22Rv1 (cell line): Measurements from ENCODE around the gene BIRC6.

Source experiments
- ZFX ChIP-seq: fragments of 450-650 bp; IDR thresholded peaks from 2 replicates; pipeline ENCODE4 v1.6.1; 2017; ENCODE audit warnings: antibody characterized with exemption, borderline replicate concordance
- TF ChIP-seq, protein P1 (sequence below): fragments of 450-650 bp; IDR thresholded peaks from 2 replicates; pipeline ENCODE4 v1.5.1; 2017; ENCODE audit warnings: mild to moderate bottlenecking

DNA sequence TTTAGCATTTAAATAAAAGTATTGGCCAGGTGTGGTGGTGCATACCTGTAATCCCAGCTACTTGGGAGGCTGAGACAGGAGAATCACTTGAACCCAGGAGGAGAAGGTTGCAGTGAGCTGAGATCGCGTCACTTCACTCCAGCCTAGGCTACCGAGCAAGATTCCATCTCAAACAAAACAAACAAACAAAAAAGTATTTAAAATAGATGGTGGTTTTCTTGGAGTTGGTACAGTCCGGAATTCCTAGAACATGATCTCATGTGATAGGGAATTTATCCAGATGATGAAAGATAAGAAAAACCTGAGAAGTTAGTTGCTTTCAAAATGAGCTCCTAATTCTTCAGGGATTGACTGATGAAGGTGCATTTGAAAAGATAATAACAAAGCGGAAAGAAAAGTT, 62.0 kb downstream of the BIRC6 start:
- TF ChIP-seq, protein P1, sequence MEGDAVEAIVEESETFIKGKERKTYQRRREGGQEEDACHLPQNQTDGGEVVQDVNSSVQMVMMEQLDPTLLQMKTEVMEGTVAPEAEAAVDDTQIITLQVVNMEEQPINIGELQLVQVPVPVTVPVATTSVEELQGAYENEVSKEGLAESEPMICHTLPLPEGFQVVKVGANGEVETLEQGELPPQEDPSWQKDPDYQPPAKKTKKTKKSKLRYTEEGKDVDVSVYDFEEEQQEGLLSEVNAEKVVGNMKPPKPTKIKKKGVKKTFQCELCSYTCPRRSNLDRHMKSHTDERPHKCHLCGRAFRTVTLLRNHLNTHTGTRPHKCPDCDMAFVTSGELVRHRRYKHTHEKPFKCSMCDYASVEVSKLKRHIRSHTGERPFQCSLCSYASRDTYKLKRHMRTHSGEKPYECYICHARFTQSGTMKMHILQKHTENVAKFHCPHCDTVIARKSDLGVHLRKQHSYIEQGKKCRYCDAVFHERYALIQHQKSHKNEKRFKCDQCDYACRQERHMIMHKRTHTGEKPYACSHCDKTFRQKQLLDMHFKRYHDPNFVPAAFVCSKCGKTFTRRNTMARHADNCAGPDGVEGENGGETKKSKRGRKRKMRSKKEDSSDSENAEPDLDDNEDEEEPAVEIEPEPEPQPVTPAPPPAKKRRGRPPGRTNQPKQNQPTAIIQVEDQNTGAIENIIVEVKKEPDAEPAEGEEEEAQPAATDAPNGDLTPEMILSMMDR = no peak
- TF ChIP-seq ZFX = no peak
